Endothelial cell (in vitro differentiated cells): ENCODE data around the gene MACROH2A2. TPM values are rescaled to one million over a fixed set of nuclear protein-coding genes. Genes with fewer than 3 reads are reported as not detected.
"Not testable (repeated sequence)": the region's sequence is repeated elsewhere in the genome, so short reads cannot be mapped to it uniquely, and the experiment has no call there.

Experiments used
- DNase-seq: peaks from one replicate; pipeline ENCODE4 v3.0.0; 2021; ENCODE audit warnings: low spot score
- H3K27ac Mint-ChIP-seq: one replicate; pipeline ENCODE4 v1.8.0; 2021; ENCODE audit warnings: mixed read lengths, inconsistent platforms; ENCODE audit not compliant: unreplicated experiment
- H3K27me3 Mint-ChIP-seq: one replicate; pipeline ENCODE4 v1.8.0; 2021; ENCODE audit warnings: mild to moderate bottlenecking, moderate library complexity, mixed read lengths, inconsistent platforms; ENCODE audit not compliant: unreplicated experiment
- H3K36me3 Mint-ChIP-seq: one replicate; pipeline ENCODE4 v1.8.0; 2021; ENCODE audit warnings: mild to moderate bottlenecking, low read depth, mixed read lengths, inconsistent platforms; ENCODE audit not compliant: unreplicated experiment
- H3K4me1 Mint-ChIP-seq: one replicate; pipeline ENCODE4 v1.8.0; 2021; ENCODE audit warnings: mild to moderate bottlenecking, mixed read lengths, inconsistent platforms; ENCODE audit not compliant: unreplicated experiment
- H3K4me3 Mint-ChIP-seq: one replicate; pipeline ENCODE4 v1.8.0; 2021; ENCODE audit warnings: mild to moderate bottlenecking, mixed read lengths, inconsistent platforms; ENCODE audit not compliant: unreplicated experiment
- H3K9me3 Mint-ChIP-seq: one replicate; pipeline ENCODE4 v1.8.0; 2021; ENCODE audit warnings: mixed read lengths, inconsistent platforms; ENCODE audit not compliant: unreplicated experiment
- CTCF ChIP-seq: fragments of 200-600 bp; sonication (generic); IDR thresholded peaks from one replicate; pipeline ENCODE4 v1.5.0; 2021; ENCODE audit warnings: antibody characterized with exemption; ENCODE audit not compliant: unreplicated experiment
- total RNA-seq: library from RNA; stranded (reverse); fragmentation: NEBNext Ultra II Directional; extraction: Animal tissue kit (Norgen Biotek cat#: 25700); gene quantifications from one replicate; pipeline ENCODE4 v1.2.1, GENCODE V29; 2021; ENCODE audit not compliant: unreplicated experiment

Gene MACROH2A2
- total RNA-seq, 1 donor from 2014 or later, result 75.2 TPM

GRCh38 chr10:70074165-70074564 lies 21.5 kb downstream of the MACROH2A2 start:
- H3K9me3 Mint-ChIP-seq, result no peaks in the 10 kb centered on the region
- H3K4me3 Mint-ChIP-seq, result no peak overlapping the region
- no peak for TF ChIP-seq CTCF
- H3K27me3 Mint-ChIP-seq, result peaks cover 3% of the 10 kb centered on the region
- peaks cover 16% of the 10 kb centered on the region for H3K4me1 Mint-ChIP-seq
- peaks cover 9% of the 10 kb centered on the region for H3K36me3 Mint-ChIP-seq
- no peak for DNase-seq
- H3K27ac Mint-ChIP-seq, result no peak overlapping the region

GRCh38 chr10:70074971-70075370 lies 22.3 kb downstream of the MACROH2A2 start:
- Mint-ChIP-seq H3K4me3 (no peak overlapping the region), H3K36me3 (peaks cover 17% of the 10 kb centered on the region), H3K4me1 (peaks cover 14% of the 10 kb centered on the region), H3K27ac (no peak overlapping the region), H3K9me3 (no peaks in the 10 kb centered on the region), H3K27me3 (peaks cover 3% of the 10 kb centered on the region)
- no peak for TF ChIP-seq CTCF
- no peak for DNase-seq

- H3K27me3 Mint-ChIP-seq, result peaks cover 5% of the 10 kb centered on the region
- DNase-seq, result no peak
- no peak for TF ChIP-seq CTCF
- H3K27ac Mint-ChIP-seq, result peak overlapping the region; percentile 34
- H3K4me3 Mint-ChIP-seq, result peak overlapping the region; percentile 5
- H3K36me3 Mint-ChIP-seq, result peaks cover 28% of the 10 kb centered on the region
- no peaks in the 10 kb centered on the region for H3K9me3 Mint-ChIP-seq
- H3K4me1 Mint-ChIP-seq, result peaks cover 14% of the 10 kb centered on the region
These were observed 25.7 kb downstream of the MACROH2A2 start for GRCh38 chr10:70078329-70078728.

GRCh38 chr10:70078937-70079336 lies 26.3 kb downstream of the MACROH2A2 start:
- no peak for TF ChIP-seq CTCF
- Mint-ChIP-seq H3K27ac (peak overlapping the region; percentile 36), H3K9me3 (no peaks in the 10 kb centered on the region), H3K4me1 (peaks cover 14% of the 10 kb centered on the region), H3K4me3 (peak overlapping the region; percentile 5), H3K36me3 (peaks cover 29% of the 10 kb centered on the region), H3K27me3 (peaks cover 5% of the 10 kb centered on the region)
- DNase-seq, result no peak

- H3K4me3 Mint-ChIP-seq, H3K9me3 Mint-ChIP-seq, H3K27me3 Mint-ChIP-seq, H3K27ac Mint-ChIP-seq, DNase-seq: not testable (repeated sequence)
- Mint-ChIP-seq H3K4me1 (peaks cover 14% of the 10 kb centered on the region), H3K36me3 (peaks cover 29% of the 10 kb centered on the region)
These were observed 28.1 kb downstream of the MACROH2A2 start for GRCh38 chr10:70080789-70081188.

GRCh38 chr10:70084189-70084588 lies 31.5 kb downstream of the MACROH2A2 start:
- no peaks in the 10 kb centered on the region for H3K9me3 Mint-ChIP-seq
- no peak overlapping the region for H3K27ac Mint-ChIP-seq
- no peaks in the 10 kb centered on the region for H3K4me1 Mint-ChIP-seq
- H3K4me3 Mint-ChIP-seq, result no peak overlapping the region
- H3K27me3 Mint-ChIP-seq, result peaks cover 5% of the 10 kb centered on the region
- H3K36me3 Mint-ChIP-seq, result peaks cover 24% of the 10 kb centered on the region
- TF ChIP-seq CTCF, result no peak
- DNase-seq, result no peak
